Fibroblast of peridontal ligament (primary cell): ENCODE results near the gene GFI1B.

ENCODE experiments used
- DNase-seq: peaks from one replicate; pipeline ENCODE4 v3.0.0-alpha.2; 2010; ENCODE audit errors: extremely low read depth

GFI1B gene

GRCh38 chr9:133009906-133010582, 31.6 kb downstream of the GFI1B start:
- DNase-seq = no peak

- no peak for DNase-seq
Measured at GRCh38 chr9:133014696-133015095, 36.2 kb downstream of the GFI1B start.

GRCh38 chr9:133023117-133023890, 44.8 kb downstream of the GFI1B start:
- no peak for DNase-seq

GRCh38 chr9:133026426-133026825, 47.9 kb downstream of the GFI1B start:
- no peak for DNase-seq

GRCh38 chr9:133027134-133027533, 48.6 kb downstream of the GFI1B start:
- DNase-seq = no peak

GRCh38 chr9:133028221-133028620, 49.7 kb downstream of the GFI1B start:
- DNase-seq = no peak

GRCh38 chr9:133029994-133030316, 51.5 kb downstream of the GFI1B start:
- no peak for DNase-seq

- peak; percentile 99 for DNase-seq
Measured at GRCh38 chr9:133030317-133031129, 52.0 kb downstream of the GFI1B start, which contains the start of gene GTF3C5. Gene GTF3C5, plus strand, starts transcription at chr9:133030997. Its CDS starts 15 bp downstream, at chr9:133031012.

- no peak for DNase-seq
Measured at GRCh38 chr9:133031130-133031422, 52.6 kb downstream of the GFI1B start.

- no peak for DNase-seq
Measured at GRCh38 chr9:133031496-133031911, 53.0 kb downstream of the GFI1B start.

GRCh38 chr9:133032171-133032570, 53.7 kb downstream of the GFI1B start:
- DNase-seq = no peak

- no peak for DNase-seq
Measured at GRCh38 chr9:133035669-133036068, 57.2 kb downstream of the GFI1B start.

GRCh38 chr9:133037775-133038515, 59.5 kb downstream of the GFI1B start:
- no peak for DNase-seq

GRCh38 chr9:133040892-133041479, 62.5 kb downstream of the GFI1B start:
- DNase-seq = peak; percentile 41
